ENCODE results near the gene MAN1C1. TPM values are rescaled to one million over a fixed set of nuclear protein-coding genes. Genes with fewer than 3 reads are reported as not detected.
"Not testable (repeated sequence)": the region's sequence is repeated elsewhere in the genome, so short reads cannot be mapped to it uniquely, and the experiment has no call there.

The MAN1C1 gene
- total and polyA plus RNA-seq, 2 donors (not counting 1 experiment from before 2014, with no cell fraction given), result 0.31 to 0.89 TPM

- H2AFZ ChIP-seq (ENCODE audit: insufficient read depth, low read depth, low read length, poor library complexity, severe bottlenecking), result no peak overlapping the region
- peaks cover 0 to 4% of the 10 kb centered on the region in 2 donors for H3K4me1 ChIP-seq (ENCODE audit: control insufficient read depth in 2 of 2, insufficient read depth in 2 of 2, low read length in 2 of 2)
- CTCF ChIA-PET, result interaction anchor here (0.5 kb wide), 1 partner anchor 1234 kb away, joined by 3 read pairs; no protein-coding TSS in a partner anchor
- H3K4me3 ChIP-seq (ENCODE audit: control extremely low read depth in 1 of 5, extremely low read depth in 1 of 5, insufficient read depth in 1 of 5, low read depth in 2 of 5, low read length in 4 of 5), result no peak overlapping the region
- 91% methylated on average over 6 of the region's 9 CpGs for WGBS (ENCODE audit: insufficient coverage)
- H3K27me3 ChIP-seq (replicated peaks in 1 of 4; ENCODE audit: control extremely low read depth in 1 of 4, control insufficient read depth in 3 of 4, insufficient read depth in 4 of 4, low read length in 3 of 4), result peaks cover 0 to 13% (median 1%) of the 10 kb centered on the region in 4 experiments
- TF ChIP-seq EZH2 (IDR thresholded peaks at IDR 0.05; ENCODE audit: borderline replicate concordance, insufficient read depth, low read depth, low read length, poor library complexity, severe bottlenecking), result no peak
- TF ChIP-seq, protein P1, sequence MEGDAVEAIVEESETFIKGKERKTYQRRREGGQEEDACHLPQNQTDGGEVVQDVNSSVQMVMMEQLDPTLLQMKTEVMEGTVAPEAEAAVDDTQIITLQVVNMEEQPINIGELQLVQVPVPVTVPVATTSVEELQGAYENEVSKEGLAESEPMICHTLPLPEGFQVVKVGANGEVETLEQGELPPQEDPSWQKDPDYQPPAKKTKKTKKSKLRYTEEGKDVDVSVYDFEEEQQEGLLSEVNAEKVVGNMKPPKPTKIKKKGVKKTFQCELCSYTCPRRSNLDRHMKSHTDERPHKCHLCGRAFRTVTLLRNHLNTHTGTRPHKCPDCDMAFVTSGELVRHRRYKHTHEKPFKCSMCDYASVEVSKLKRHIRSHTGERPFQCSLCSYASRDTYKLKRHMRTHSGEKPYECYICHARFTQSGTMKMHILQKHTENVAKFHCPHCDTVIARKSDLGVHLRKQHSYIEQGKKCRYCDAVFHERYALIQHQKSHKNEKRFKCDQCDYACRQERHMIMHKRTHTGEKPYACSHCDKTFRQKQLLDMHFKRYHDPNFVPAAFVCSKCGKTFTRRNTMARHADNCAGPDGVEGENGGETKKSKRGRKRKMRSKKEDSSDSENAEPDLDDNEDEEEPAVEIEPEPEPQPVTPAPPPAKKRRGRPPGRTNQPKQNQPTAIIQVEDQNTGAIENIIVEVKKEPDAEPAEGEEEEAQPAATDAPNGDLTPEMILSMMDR (IDR thresholded peaks at IDR 0.05), result no peak
- H4K20me1 ChIP-seq (ENCODE audit: control insufficient read depth, insufficient read depth, low read length, poor library complexity, severe bottlenecking), result no peaks in the 10 kb centered on the region
- no peak for ATAC-seq (ENCODE audit: low read depth)
- no peak for DNase-seq
- H3K4me1 Mint-ChIP-seq, result peaks cover 5% of the 10 kb centered on the region
- H3K79me2 ChIP-seq (ENCODE audit: control insufficient read depth, insufficient read depth, low read length), result no peaks in the 10 kb centered on the region
- POLR2A ChIA-PET, result no interaction called here
- no peak overlapping the region for H3K4me3 Mint-ChIP-seq
- no peaks in the 10 kb centered on the region for H3K36me3 ChIP-seq (replicated peaks in 1 of 2; ENCODE audit: control extremely low read depth in 1 of 2, control insufficient read depth in 1 of 2, extremely low read depth in 1 of 2, insufficient read depth in 2 of 2, low read length in 1 of 2)
- H3K9ac ChIP-seq (ENCODE audit: low read length), result no peak overlapping the region
- peaks cover 0 to 9% (median 0%) of the 10 kb centered on the region in 3 donors for H3K9me3 ChIP-seq (ENCODE audit: control extremely low read depth in 1 of 3, control insufficient read depth in 2 of 3, insufficient read depth in 1 of 3, low read length in 2 of 3)
- no peak overlapping the region for H3K4me2 ChIP-seq (replicated peaks; ENCODE audit: low read depth, low read length, poor library complexity, severe bottlenecking)
- no peak overlapping the region for H3K27ac Mint-ChIP-seq
- no peaks in the 10 kb centered on the region for H3K9me3 Mint-ChIP-seq (ENCODE audit: insufficient read depth)
- peaks cover 27% of the 10 kb centered on the region for H3K27me3 Mint-ChIP-seq
- H3K27ac ChIP-seq (ENCODE audit: low read length in 2 of 2), result no peak overlapping the region
- intact Hi-C loops (cut with micrococcal nuclease), result no loop called here
Measured at GRCh38 chr1:25733271-25733670, 116.7 kb downstream of the MAN1C1 start.

GRCh38 chr1:25734991-25735390, 118.4 kb downstream of the MAN1C1 start:
- H4K20me1 ChIP-seq (ENCODE audit: control insufficient read depth, insufficient read depth, low read length, poor library complexity, severe bottlenecking); H2AFZ ChIP-seq (ENCODE audit: insufficient read depth, low read depth, low read length, poor library complexity, severe bottlenecking); H3K27ac ChIP-seq (ENCODE audit: low read length in 2 of 2); POLR2A ChIA-PET; intact Hi-C loops (cut with micrococcal nuclease); H3K4me2 ChIP-seq (replicated peaks; ENCODE audit: low read depth, low read length, poor library complexity, severe bottlenecking); H3K79me2 ChIP-seq (ENCODE audit: control insufficient read depth, insufficient read depth, low read length); H3K9me3 Mint-ChIP-seq (ENCODE audit: insufficient read depth); H3K4me1 ChIP-seq (ENCODE audit: control insufficient read depth in 2 of 2, insufficient read depth in 2 of 2, low read length in 2 of 2); ATAC-seq (ENCODE audit: low read depth); DNase-seq; H3K9ac ChIP-seq (ENCODE audit: low read length); H3K27ac Mint-ChIP-seq; H3K4me3 Mint-ChIP-seq; H3K4me1 Mint-ChIP-seq; H3K4me3 ChIP-seq (ENCODE audit: control extremely low read depth in 1 of 5, extremely low read depth in 1 of 5, insufficient read depth in 1 of 5, low read depth in 2 of 5, low read length in 4 of 5); CTCF ChIA-PET; H3K9me3 ChIP-seq (ENCODE audit: control extremely low read depth in 1 of 3, control insufficient read depth in 2 of 3, insufficient read depth in 1 of 3, low read length in 2 of 3); H3K36me3 ChIP-seq (replicated peaks in 1 of 2; ENCODE audit: control extremely low read depth in 1 of 2, control insufficient read depth in 1 of 2, extremely low read depth in 1 of 2, insufficient read depth in 2 of 2, low read length in 1 of 2): not testable (repeated sequence)
- H3K27me3 Mint-ChIP-seq, result peaks cover 27% of the 10 kb centered on the region
- H3K27me3 ChIP-seq (replicated peaks in 1 of 4; ENCODE audit: control extremely low read depth in 1 of 4, control insufficient read depth in 3 of 4, insufficient read depth in 4 of 4, low read length in 3 of 4), result peaks cover 0 to 13% (median 1%) of the 10 kb centered on the region in 4 experiments
- 96% methylated on average over 8 of the region's 10 CpGs for WGBS (ENCODE audit: insufficient coverage)
